A549 (cell line): Measurements from ENCODE around the gene MFAP4.

Source experiments
- BCL3 ChIP-seq: fragments of >200 bp; sonication (Bioruptor Twin); formaldehyde crosslinking; IDR thresholded peaks from 3 replicates; pipeline ENCODE4 v1.6.1; 2016
- CTCF ChIP-seq: fragments of >200 bp; sonication (Bioruptor Twin); formaldehyde crosslinking; IDR thresholded peaks from 3 replicates; pipeline ENCODE4 v1.5.1; 2016
- EHMT2 ChIP-seq: fragments of 200-600 bp; sonication (generic); IDR thresholded peaks from 2 replicates; pipeline ENCODE4 v1.6.1; 2016; ENCODE audit warnings: antibody characterized with exemption, low read depth, mild to moderate bottlenecking, moderate library complexity
- ELK1 ChIP-seq: fragments of 150-350 bp; IDR thresholded peaks from 2 replicates; pipeline ENCODE4 v1.6.1; 2014; ENCODE audit warnings: low read depth, mild to moderate bottlenecking, low read length
- EP300 ChIP-seq, 2 experiments: fragments of >200 bp; sonication (Bioruptor Twin); formaldehyde crosslinking; IDR thresholded peaks; 2 replicates in 1 of 2; 3 replicates in 1 of 2; pipeline ENCODE4 v1.6.1; 2016 to 2017
- JUNB ChIP-seq: fragments of >200 bp; sonication (Bioruptor Twin); formaldehyde crosslinking; IDR thresholded peaks from 2 replicates; pipeline ENCODE4 v1.6.1; 2016
- MAX ChIP-seq: IDR thresholded peaks from 2 replicates; pipeline ENCODE4 v1.6.1; 2012
- PBX3 ChIP-seq: IDR thresholded peaks from 2 replicates; pipeline ENCODE4 v1.6.1; 2012
- POLR2A ChIP-seq: IDR thresholded peaks from 2 replicates; pipeline ENCODE4 v1.6.1; 2012; ENCODE audit warnings: mild to moderate bottlenecking, low read length
- RFX5 ChIP-seq: fragments of 450-650 bp; IDR thresholded peaks from 2 replicates; pipeline ENCODE4 v1.7.1; 2014; ENCODE audit warnings: antibody characterized with exemption, mild to moderate bottlenecking, moderate library complexity
- SREBF2 ChIP-seq: fragments of 450-650 bp; IDR thresholded peaks from 2 replicates; pipeline ENCODE4 v1.6.1; 2014; ENCODE audit warnings: mild to moderate bottlenecking, moderate library complexity

GRCh38 chr17:19414396-19415280 lies 27.6 kb upstream of the MFAP4 start:
- TF ChIP-seq JUNB (no peak), MAX (no peak), CTCF (no peak), POLR2A (no peak), BCL3 (no peak), EHMT2 (no peak), SREBF2 (no peak), RFX5 (no peak), EP300 (IDR thresholded peaks at IDR 0.05) (no peak), ELK1 (no peak), PBX3 (no peak)
